ENCODE results near the gene IGFBPL1.

The IGFBPL1 gene

GRCh38 chr9:38370176-38370575 is 54.1 kb downstream of the IGFBPL1 start:
- no peak for ATAC-seq (ENCODE audit: insufficient read depth, low read depth)
- Histone ChIP-seq H3K9me3 (ENCODE audit: insufficient read depth, low read length, severe bottlenecking) (no peaks in the 10 kb centered on the region), H3K27me3 (ENCODE audit: insufficient read depth, low read length, poor library complexity) (no peaks in the 10 kb centered on the region), H4K20me1 (ENCODE audit: insufficient read depth, low read length) (no peaks in the 10 kb centered on the region), H3K4me1 (ENCODE audit: insufficient read depth, low read length) (no peaks in the 10 kb centered on the region), H3K4me3 (ENCODE audit: low read depth in 1 of 2, low read length in 2 of 2) (no peak overlapping the region), H3K9ac (ENCODE audit: low read depth, low read length) (no peak overlapping the region), H2AFZ (ENCODE audit: low read depth, low read length) (no peak overlapping the region), H3K4me2 (ENCODE audit: insufficient read depth, low read length) (no peak overlapping the region), H3K36me3 (ENCODE audit: insufficient read depth, low read length) (no peaks in the 10 kb centered on the region), H3K27ac (ENCODE audit: low read length) (no peak overlapping the region), H3K79me2 (ENCODE audit: insufficient read depth, low read length) (no peaks in the 10 kb centered on the region)
- no peak for TF ChIP-seq CTCF (IDR thresholded peaks at IDR 0.05; ENCODE audit: borderline replicate concordance, extremely low read depth, low read length, poor library complexity, severe bottlenecking)
- TF ChIP-seq EZH2 (IDR thresholded peaks at IDR 0.05; ENCODE audit: borderline replicate concordance, low read depth, low read length, severe bottlenecking) = no peak
- DNase-seq = no peak

- ATAC-seq (ENCODE audit: insufficient read depth, low read depth) = no peak
- TF ChIP-seq EZH2 (IDR thresholded peaks at IDR 0.05; ENCODE audit: borderline replicate concordance, low read depth, low read length, severe bottlenecking) (no peak), CTCF (IDR thresholded peaks at IDR 0.05; ENCODE audit: borderline replicate concordance, extremely low read depth, low read length, poor library complexity, severe bottlenecking) (no peak)
- Histone ChIP-seq H3K9ac (ENCODE audit: low read depth, low read length) (no peak overlapping the region), H3K79me2 (ENCODE audit: insufficient read depth, low read length) (no peaks in the 10 kb centered on the region), H4K20me1 (ENCODE audit: insufficient read depth, low read length) (no peaks in the 10 kb centered on the region), H3K9me3 (ENCODE audit: insufficient read depth, low read length, severe bottlenecking) (no peaks in the 10 kb centered on the region), H3K27me3 (ENCODE audit: insufficient read depth, low read length, poor library complexity) (no peaks in the 10 kb centered on the region), H3K27ac (ENCODE audit: low read length) (no peak overlapping the region), H2AFZ (ENCODE audit: low read depth, low read length) (no peak overlapping the region), H3K36me3 (ENCODE audit: insufficient read depth, low read length) (no peaks in the 10 kb centered on the region), H3K4me1 (ENCODE audit: insufficient read depth, low read length) (no peaks in the 10 kb centered on the region), H3K4me2 (ENCODE audit: insufficient read depth, low read length) (no peak overlapping the region), H3K4me3 (ENCODE audit: low read depth in 1 of 2, low read length in 2 of 2) (no peak overlapping the region)
- DNase-seq = no peak
Observed at GRCh38 chr9:38368731-38369130, 55.5 kb downstream of the IGFBPL1 start.

- Histone ChIP-seq H3K79me2 (ENCODE audit: insufficient read depth, low read length) (no peaks in the 10 kb centered on the region), H3K27ac (ENCODE audit: low read length) (no peak overlapping the region), H4K20me1 (ENCODE audit: insufficient read depth, low read length) (no peaks in the 10 kb centered on the region), H2AFZ (ENCODE audit: low read depth, low read length) (no peak overlapping the region), H3K27me3 (ENCODE audit: insufficient read depth, low read length, poor library complexity) (no peaks in the 10 kb centered on the region), H3K4me1 (ENCODE audit: insufficient read depth, low read length) (no peaks in the 10 kb centered on the region), H3K9me3 (ENCODE audit: insufficient read depth, low read length, severe bottlenecking) (no peaks in the 10 kb centered on the region), H3K9ac (ENCODE audit: low read depth, low read length) (no peak overlapping the region), H3K36me3 (ENCODE audit: insufficient read depth, low read length) (no peaks in the 10 kb centered on the region), H3K4me3 (ENCODE audit: low read depth in 1 of 2, low read length in 2 of 2) (no peak overlapping the region), H3K4me2 (ENCODE audit: insufficient read depth, low read length) (no peak overlapping the region)
- TF ChIP-seq CTCF (IDR thresholded peaks at IDR 0.05; ENCODE audit: borderline replicate concordance, extremely low read depth, low read length, poor library complexity, severe bottlenecking) (no peak), EZH2 (IDR thresholded peaks at IDR 0.05; ENCODE audit: borderline replicate concordance, low read depth, low read length, severe bottlenecking) (no peak)
- DNase-seq = no peak
- ATAC-seq (ENCODE audit: insufficient read depth, low read depth) = no peak
Observed at GRCh38 chr9:38367898-38368297, 56.4 kb downstream of the IGFBPL1 start.

- no peak overlapping the region for H3K9ac ChIP-seq (ENCODE audit: low read depth, low read length)
- H2AFZ ChIP-seq (ENCODE audit: low read depth, low read length) = no peak overlapping the region
- ATAC-seq (ENCODE audit: insufficient read depth, low read depth) = no peak
- H3K79me2 ChIP-seq (ENCODE audit: insufficient read depth, low read length) = no peaks in the 10 kb centered on the region
- DNase-seq = no peak
- no peaks in the 10 kb centered on the region for H3K36me3 ChIP-seq (ENCODE audit: insufficient read depth, low read length)
- H3K4me1 ChIP-seq (ENCODE audit: insufficient read depth, low read length) = no peaks in the 10 kb centered on the region
- no peak overlapping the region for H3K27ac ChIP-seq (ENCODE audit: low read length)
- no peak overlapping the region for H3K4me2 ChIP-seq (ENCODE audit: insufficient read depth, low read length)
- no peaks in the 10 kb centered on the region for H3K27me3 ChIP-seq (ENCODE audit: insufficient read depth, low read length, poor library complexity)
- no peaks in the 10 kb centered on the region for H4K20me1 ChIP-seq (ENCODE audit: insufficient read depth, low read length)
- H3K4me3 ChIP-seq (ENCODE audit: low read depth in 1 of 2, low read length in 2 of 2) = no peak overlapping the region
- TF ChIP-seq EZH2 (IDR thresholded peaks at IDR 0.05; ENCODE audit: borderline replicate concordance, low read depth, low read length, severe bottlenecking) = no peak
- TF ChIP-seq CTCF (IDR thresholded peaks at IDR 0.05; ENCODE audit: borderline replicate concordance, extremely low read depth, low read length, poor library complexity, severe bottlenecking) = no peak
- no peaks in the 10 kb centered on the region for H3K9me3 ChIP-seq (ENCODE audit: insufficient read depth, low read length, severe bottlenecking)
Observed at GRCh38 chr9:38363589-38363925, 60.7 kb downstream of the IGFBPL1 start.
